Transverse colon (tissue), 4 donors: ENCODE measurements around the gene CHP2. TPM values are rescaled to one million over a fixed set of nuclear protein-coding genes. Genes with fewer than 3 reads are reported as not detected.

Experiments used
- DNase-seq: peaks from one replicate; pipeline ENCODE4 v3.0.0-alpha.2; 2019
- H3K27ac ChIP-seq, 4 donors: fragments of 200-600 bp; sonication (generic); 2 replicates each; pipeline ENCODE4 v1.5.1; 2016 to 2018; ENCODE audit warnings: inconsistent platforms in 4 of 4
- H3K27me3 ChIP-seq: fragments of 200-600 bp; sonication (generic); 2 replicates; pipeline ENCODE4 v1.5.1; 2017; ENCODE audit warnings: inconsistent platforms
- H3K36me3 ChIP-seq, 4 donors: fragments of 200-600 bp; sonication (generic); 2 replicates each; pipeline ENCODE4 v1.5.1; 2017 to 2019; ENCODE audit warnings: inconsistent platforms in 4 of 4
- H3K4me1 ChIP-seq, 4 donors: fragments of 200-600 bp; sonication (generic); 2 replicates each; pipeline ENCODE4 v1.5.1; 2017 to 2020; ENCODE audit warnings: inconsistent platforms in 4 of 4
- H3K4me3 ChIP-seq, 4 donors: fragments of 200-600 bp; sonication (generic); 1 replicate in 1 of 4; 2 replicates in 3 of 4; pipeline versions ENCODE4 v1.5.1 to v1.6.1; 2017 to 2019; ENCODE audit warnings: inconsistent platforms in 4 of 4
- H3K9me3 ChIP-seq, 2 donors: fragments of 200-600 bp; sonication (generic); 2 replicates each; pipeline ENCODE4 v1.5.1; 2017 to 2019; ENCODE audit warnings: inconsistent platforms in 2 of 2
- EP300 ChIP-seq: sonication (generic); formaldehyde crosslinking; IDR thresholded peaks from one replicate; pipeline ENCODE4 v1.6.1; 2017; ENCODE audit warnings: antibody characterized with exemption, low read depth
- POLR2A ChIP-seq: fragments of 450-650 bp; IDR thresholded peaks from one replicate; pipeline ENCODE4 v1.6.1; 2016; ENCODE audit warnings: antibody characterized with exemption, mild to moderate bottlenecking, moderate library complexity
- POLR2AphosphoS5 ChIP-seq, 3 donors: sonication (generic); formaldehyde crosslinking; IDR thresholded peaks; one replicate each; pipeline ENCODE4 v1.6.1; 2016; ENCODE audit warnings: antibody characterized with exemption in 3 of 3
- WGBS, 2 donors: methylation state at CpG; one replicate each; pipeline ENCODE4 v1.1.5; 2018; ENCODE audit warnings: low coverage in 1 of 2; 5-methylcytosine and 5-hydroxymethylcytosine counted together
- in situ Hi-C, 4 donors: fragments of 200-750 bp; cut with MboI; loops; one replicate each; pipeline versions ENCODE4 v1.15.0 to v1.15.1; 2017; ENCODE audit warnings: low sequenced_read_pairs in 3 of 4, low pct_ligation_motif_present in 1 of 4, low pct_unique_long_range_greater_than_20kb in 1 of 4
- intact Hi-C: fragments of 100-400 bp; cut with DNase I; formaldehyde crosslinking; loops from one replicate; pipeline ENCODE4 v1.15.1; 2023; ENCODE audit warnings: low total_unique reads
- total RNA-seq, 4 donors: library from RNA; depleted of rRNA; stranded (reverse); fragments of >200 nt; gene quantifications; one replicate each; pipeline ENCODE4 v1.1.0, GENCODE V29; 2016
- TF ChIP-seq, protein P1 (sequence below), 5 experiments: fragments of 200-600 bp in 3 of 5; fragments of 450-650 bp in 2 of 5; sonication (generic) in 3 of 5; IDR thresholded peaks; 1 replicate in 2 of 5; 2 replicates in 3 of 5; pipeline ENCODE4 v1.5.1; 2016 to 2017; ENCODE audit warnings: antibody characterized with exemption in 5 of 5, inconsistent platforms in 3 of 5, mild to moderate bottlenecking in 2 of 5, moderate library complexity in 1 of 5

Gene CHP2
- total RNA-seq, 4 donors from 2014 or later, result 90.9 to 264 (median 122) TPM

DNA sequence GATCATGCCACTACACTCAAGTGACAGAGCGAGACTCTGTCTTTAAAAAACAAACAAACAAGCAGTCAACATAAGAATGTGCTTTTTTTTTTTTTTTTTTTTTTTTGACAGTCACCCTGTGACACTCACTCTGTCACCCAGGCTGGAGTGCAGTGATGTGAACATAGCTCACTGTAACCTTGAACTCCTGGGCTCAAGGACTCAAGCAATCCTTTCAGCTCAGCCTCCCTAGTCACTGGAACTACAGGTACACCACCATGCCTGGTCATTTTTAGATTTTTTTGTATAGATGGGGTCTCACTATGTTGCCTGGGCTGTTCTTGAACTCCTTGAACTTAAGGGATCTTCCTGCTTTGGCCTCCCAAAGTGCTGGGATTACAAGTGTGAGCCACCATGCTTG, 15.3 kb upstream of the CHP2 start:
- Histone ChIP-seq H3K27ac (no peak overlapping the region), H3K36me3 (no peaks in the 10 kb centered on the region), H3K9me3 (no peaks in the 10 kb centered on the region), H3K4me1 (peaks cover 0 to 8% (median 1%) of the 10 kb centered on the region in 4 donors), H3K4me3 (no peak overlapping the region), H3K27me3 (peaks cover 1% of the 10 kb centered on the region)
- no peak for DNase-seq
- 66 to 86% methylated on average over 1 of the region's 1 CpG for WGBS, 2 donors
- no peak for TF ChIP-seq POLR2AphosphoS5 (IDR thresholded peaks at IDR 0.05)
- TF ChIP-seq, protein P1, sequence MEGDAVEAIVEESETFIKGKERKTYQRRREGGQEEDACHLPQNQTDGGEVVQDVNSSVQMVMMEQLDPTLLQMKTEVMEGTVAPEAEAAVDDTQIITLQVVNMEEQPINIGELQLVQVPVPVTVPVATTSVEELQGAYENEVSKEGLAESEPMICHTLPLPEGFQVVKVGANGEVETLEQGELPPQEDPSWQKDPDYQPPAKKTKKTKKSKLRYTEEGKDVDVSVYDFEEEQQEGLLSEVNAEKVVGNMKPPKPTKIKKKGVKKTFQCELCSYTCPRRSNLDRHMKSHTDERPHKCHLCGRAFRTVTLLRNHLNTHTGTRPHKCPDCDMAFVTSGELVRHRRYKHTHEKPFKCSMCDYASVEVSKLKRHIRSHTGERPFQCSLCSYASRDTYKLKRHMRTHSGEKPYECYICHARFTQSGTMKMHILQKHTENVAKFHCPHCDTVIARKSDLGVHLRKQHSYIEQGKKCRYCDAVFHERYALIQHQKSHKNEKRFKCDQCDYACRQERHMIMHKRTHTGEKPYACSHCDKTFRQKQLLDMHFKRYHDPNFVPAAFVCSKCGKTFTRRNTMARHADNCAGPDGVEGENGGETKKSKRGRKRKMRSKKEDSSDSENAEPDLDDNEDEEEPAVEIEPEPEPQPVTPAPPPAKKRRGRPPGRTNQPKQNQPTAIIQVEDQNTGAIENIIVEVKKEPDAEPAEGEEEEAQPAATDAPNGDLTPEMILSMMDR (IDR thresholded peaks at IDR 0.05), result no peak
- no peak for TF ChIP-seq POLR2A
- TF ChIP-seq EP300, result no peak
- intact Hi-C loops, result loop anchor here (5.0 kb wide), 1 partner anchor 298 kb away; no protein-coding TSS in a partner anchor
- in situ Hi-C loops, result loop anchor here in 2 of 4 donors (10.0 to 25.0 kb wide), 2 partner anchors 295 to 523 kb away; partner anchors contain the start of gene CACNG3 (in 1 of the 2)

DNA sequence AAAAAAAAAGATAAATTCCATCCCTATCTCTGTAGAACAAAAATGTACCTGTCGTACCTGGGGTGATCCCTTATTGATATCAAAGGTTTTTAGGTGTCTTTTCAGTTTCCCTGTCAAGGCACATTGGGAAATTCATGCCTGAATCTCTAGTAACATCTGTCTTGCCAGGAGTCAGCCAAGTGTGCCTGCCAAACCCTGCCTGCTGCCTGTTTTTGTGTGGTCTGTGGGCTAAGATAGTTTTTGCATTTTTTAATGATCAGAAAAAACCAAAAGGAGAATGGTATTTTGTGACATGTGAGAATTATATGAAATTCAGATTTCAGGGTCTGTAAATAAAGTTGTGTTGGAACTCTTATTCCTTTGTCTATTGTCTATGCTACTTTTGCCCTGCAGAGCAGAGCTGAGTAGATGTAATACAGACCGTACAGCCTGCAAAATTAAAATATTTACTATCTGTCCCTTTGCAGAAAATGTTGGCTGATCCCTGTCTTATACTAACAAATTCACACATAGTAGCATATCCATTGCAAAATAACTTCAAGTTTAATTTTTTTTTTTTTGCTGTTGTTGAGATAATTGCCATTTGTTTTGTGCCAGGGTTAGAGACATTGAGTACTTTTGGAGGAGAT, 13.0 kb upstream of the CHP2 start:
- Histone ChIP-seq H3K27me3 (peaks cover 3% of the 10 kb centered on the region), H3K4me3 (no peak overlapping the region), H3K9me3 (no peaks in the 10 kb centered on the region), H3K4me1 (peaks cover 0 to 7% (median 2%) of the 10 kb centered on the region in 4 donors), H3K36me3 (no peaks in the 10 kb centered on the region), H3K27ac (no peak overlapping the region)
- no peak for DNase-seq
- in situ Hi-C loops, result loop anchor here in 2 of 4 donors (10.0 to 25.0 kb wide), 2 partner anchors 63 to 521 kb away; partner anchors contain the start of gene CACNG3 (in 1 of the 2)
- TF ChIP-seq POLR2AphosphoS5 (IDR thresholded peaks at IDR 0.05) (no peak), EP300 (no peak), POLR2A (no peak)
- TF ChIP-seq, protein P1 (IDR thresholded peaks at IDR 0.05), result no peak
- intact Hi-C loops, result no loop called here
- 54 to 58% methylated on average over 2 of the region's 2 CpGs for WGBS, 2 donors

DNA sequence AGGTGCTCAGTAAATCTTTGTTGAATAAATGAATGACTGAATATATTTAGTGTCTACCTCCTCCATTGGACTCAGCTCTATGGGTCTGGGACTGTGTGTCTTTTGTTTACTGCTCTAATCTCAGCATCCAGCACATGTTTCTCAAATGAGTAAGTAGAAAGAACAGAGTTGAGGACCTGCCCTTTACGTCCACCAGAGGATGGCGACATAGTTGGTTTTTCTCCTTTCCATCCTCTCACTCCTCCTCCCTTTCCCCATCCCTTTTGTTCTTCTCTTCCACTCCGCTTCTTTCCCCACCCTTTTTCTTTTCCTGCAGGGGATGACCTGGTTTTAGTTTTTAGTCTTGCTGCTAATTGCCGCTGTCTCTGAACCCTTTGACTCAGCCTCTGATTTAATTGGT, 12.1 kb upstream of the CHP2 start:
- Histone ChIP-seq H3K4me1 (peaks cover 0 to 7% (median 2%) of the 10 kb centered on the region in 4 donors), H3K36me3 (no peaks in the 10 kb centered on the region), H3K4me3 (no peak overlapping the region), H3K27me3 (peaks cover 3% of the 10 kb centered on the region), H3K27ac (no peak overlapping the region), H3K9me3 (no peaks in the 10 kb centered on the region)
- TF ChIP-seq, protein P1 (IDR thresholded peaks at IDR 0.05), result peak in 4 of 5 experiments; percentile 12 to 34 (median 16)
- no peak for TF ChIP-seq POLR2AphosphoS5 (IDR thresholded peaks at IDR 0.05)
- no peak for TF ChIP-seq POLR2A
- intact Hi-C loops, result no loop called here
- in situ Hi-C loops, result loop anchor here in 2 of 4 donors (10.0 to 25.0 kb wide), 2 partner anchors 62 to 520 kb away; partner anchors contain the start of gene CACNG3 (in 1 of the 2)
- DNase-seq, result no peak
- WGBS, 2 donors, result 59% methylated on average over 4 of the region's 4 CpGs; no CpG with 5 or more reads in 1 of the 2 donors

DNA sequence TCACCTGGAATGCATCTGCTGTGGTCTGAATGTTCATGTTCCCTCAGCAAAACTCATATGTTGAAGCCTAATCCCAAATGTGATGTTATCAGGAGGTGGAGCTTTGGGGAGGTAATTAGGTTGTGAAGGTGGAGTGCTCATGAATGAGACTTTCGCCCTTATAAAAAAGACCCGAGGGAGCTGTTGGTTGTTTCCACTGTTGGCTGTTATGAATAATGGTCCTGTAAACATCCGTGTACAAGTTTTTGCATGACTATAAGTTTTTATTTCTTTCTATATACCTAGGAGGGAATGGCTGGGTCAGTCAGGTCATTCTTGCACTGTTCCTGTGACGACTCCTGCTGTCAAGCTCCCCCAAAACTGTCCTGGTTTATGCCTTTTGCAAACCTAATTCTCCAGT, 9.6 kb upstream of the CHP2 start:
- in situ Hi-C loops, result loop anchor here in 2 of 4 donors (10.0 to 25.0 kb wide), 2 partner anchors 60 to 517 kb away; partner anchors contain the start of gene CACNG3 (in 1 of the 2)
- TF ChIP-seq, protein P1 (IDR thresholded peaks at IDR 0.05), result no peak
- no peak for TF ChIP-seq EP300
- no peak for TF ChIP-seq POLR2AphosphoS5 (IDR thresholded peaks at IDR 0.05)
- TF ChIP-seq POLR2A, result no peak
- 60% methylated on average over 4 of the region's 4 CpGs; no CpG with 5 or more reads in 1 of the 2 donors for WGBS, 2 donors

More for the DNA sequence above, 9.6 kb upstream of the CHP2 start:
- peak overlapping the region in 3 of 4 donors; percentile 22 to 62 (median 38) for H3K27ac ChIP-seq
- no peak overlapping the region for H3K4me3 ChIP-seq
- H3K27me3 ChIP-seq, result peaks cover 3% of the 10 kb centered on the region
- H3K9me3 ChIP-seq, result no peaks in the 10 kb centered on the region
- no peaks in the 10 kb centered on the region for H3K36me3 ChIP-seq
- intact Hi-C loops, result no loop called here
- no peak for DNase-seq
- peaks cover 0 to 7% (median 2%) of the 10 kb centered on the region in 4 donors for H3K4me1 ChIP-seq
